ENCODE results near the gene STX10. TPM values are rescaled to one million over a fixed set of nuclear protein-coding genes. Genes with fewer than 3 reads are reported as not detected.
A peak's percentile ranks its signal among the peaks of the same experiment; 100 is the strongest.

The STX10 gene
- total and polyA plus RNA-seq, 2 of the 4 experiments (the other 2 are of a cell fraction) = 64.9 to 82.0 TPM

DNA sequence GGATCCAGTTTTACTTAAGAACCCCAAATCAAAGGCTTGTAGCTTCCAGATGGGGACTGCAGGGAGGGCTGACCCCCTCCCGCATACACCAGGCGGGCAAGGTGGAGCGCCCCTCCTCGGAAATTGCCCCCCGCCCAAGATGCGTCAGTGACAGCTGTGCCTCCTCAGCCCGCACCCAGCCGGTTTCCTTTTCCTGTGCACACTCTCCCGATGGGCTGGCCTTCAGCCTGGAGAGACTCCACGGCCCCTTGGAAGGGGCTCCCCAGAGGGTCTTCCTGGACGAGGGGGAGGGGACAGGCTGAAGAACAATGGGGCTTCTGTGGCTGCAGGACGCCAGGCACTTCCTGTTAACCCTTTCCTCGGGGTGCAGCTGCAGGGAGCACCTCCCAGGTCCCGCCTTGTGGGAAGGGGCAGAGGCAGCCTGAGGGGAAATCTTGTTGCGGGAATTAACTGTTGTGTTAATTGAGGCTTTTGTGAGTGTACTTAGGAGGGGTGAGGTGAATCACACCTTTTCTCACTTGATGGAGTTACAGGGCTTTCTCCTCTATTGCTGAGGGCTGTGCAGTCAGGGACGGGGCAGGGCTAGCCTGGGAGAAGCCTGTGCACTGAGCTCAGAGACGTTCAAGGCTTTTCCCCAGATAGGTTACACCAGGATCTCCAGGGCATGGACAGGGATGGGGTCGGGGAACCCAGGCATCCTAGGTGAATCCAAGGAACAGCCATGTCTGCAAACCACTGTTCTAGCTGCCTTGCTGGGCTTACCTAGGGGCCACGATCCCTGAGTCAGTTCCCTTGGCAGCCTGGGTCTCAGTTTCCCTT lies 14.4 kb upstream of the STX10 start:
- Histone ChIP-seq H2BK15ac (ENCODE audit: low read depth, low read length) (peak overlapping the region; percentile 99), H3K23ac (ENCODE audit: low read depth, low read length) (peak overlapping the region; percentile 98), H3K36me3 (ENCODE audit: control insufficient read depth, insufficient read depth, low read length) (no peaks in the 10 kb centered on the region), H3K9ac (ENCODE audit: low read depth, low read length) (peak overlapping the region; percentile 34), H4K8ac (ENCODE audit: low read depth in 2 of 2, low read length in 2 of 2) (peak overlapping the region; percentile 93 to 96), H3K79me1 (ENCODE audit: low read depth in 1 of 2, low read length in 2 of 2) (peaks cover 0 to 49% of the 10 kb centered on the region in 2 experiments; a peak in 2 of 4 replicates), H3K4ac (ENCODE audit: low read depth, low read length) (peak overlapping the region; percentile 99), H3K18ac (ENCODE audit: low read depth, low read length) (peak overlapping the region; percentile 70), H4K5ac (ENCODE audit: low read depth, low read length) (peak overlapping the region; percentile 67), H2AK9ac (replicated peaks; ENCODE audit: low read depth, low read length, poor library complexity) (peak overlapping the region; percentile 97), H3K9me3 (ENCODE audit: control insufficient read depth, insufficient read depth, low read length) (no peaks in the 10 kb centered on the region), H2AFZ (replicated peaks; ENCODE audit: low read length, poor library complexity) (peak overlapping the region; percentile 89), H2BK120ac (ENCODE audit: low read depth, low read length) (peak overlapping the region; percentile 99), H2BK5ac (ENCODE audit: low read depth, low read length, poor library complexity, severe bottlenecking) (peak overlapping the region; percentile 96), H3K27ac (ENCODE audit: insufficient read depth, low read length) (peak overlapping the region; percentile 98), H3K4me1 (ENCODE audit: control insufficient read depth, insufficient read depth, low read length) (peaks cover 28% of the 10 kb centered on the region), H2AK5ac (ENCODE audit: low read depth, low read length) (peak overlapping the region; percentile 94), H3K27me3 (ENCODE audit: control insufficient read depth, insufficient read depth, low read length) (no peaks in the 10 kb centered on the region), H3K56ac (ENCODE audit: extremely low read depth, insufficient read depth, low read length) (peak overlapping the region; percentile 93), H3K4me2 (ENCODE audit: low read depth, low read length) (peak overlapping the region; percentile 50), H4K20me1 (ENCODE audit: insufficient read depth, low read length) (no peaks in the 10 kb centered on the region), H3K9me1 (ENCODE audit: insufficient read depth, low read length) (peaks cover 3% of the 10 kb centered on the region; the same call in 1 of the 2 replicates), H2BK20ac (ENCODE audit: low read depth, low read length) (peak overlapping the region; percentile 96), H3K14ac (replicated peaks; ENCODE audit: low read depth, low read length) (peak overlapping the region; percentile 97), H3K4me3 (ENCODE audit: insufficient read depth, low read depth, low read length) (no peak overlapping the region), H4K91ac (ENCODE audit: insufficient read depth, low read depth, low read length) (peak overlapping the region; percentile 93)
- CTCF ChIA-PET = interaction anchor here (0.9 kb wide), 1 partner anchor 98 kb away, joined by 3 read pairs; no protein-coding TSS in a partner anchor
- DNase-seq = peak; percentile 61
- POLR2A ChIA-PET (ENCODE audit: unreplicated experiment) = interaction anchor here (0.5 to 0.9 kb wide), 3 partner anchors 12 to 182 kb away, joined by 3 to 4 read pairs (median 3); no protein-coding TSS in a partner anchor
- in situ Hi-C loops (cut with MboI; ENCODE audit: low sequenced_read_pairs) = no loop called here
- WGBS, 2 experiments (ENCODE audit: extremely low coverage in 2 of 2, insufficient read length in 1 of 2) = 49% methylated on average over 3 of the region's 19 CpGs; no CpG with 5 or more reads in 1 of the 2 experiments
- ATAC-seq (ENCODE audit: low read depth) = peak; percentile 3
- intact Hi-C loops (cut with micrococcal nuclease) = loop anchor here (5.0 kb wide), 1 partner anchor 43 kb away; no protein-coding TSS in a partner anchor
- dilution Hi-C loops (cut with HindIII; ENCODE audit: low sequenced_read_pairs, unreplicated experiment) = no loop called here
- no TSS peak for BruUV-seq (replicated peaks)
- TF ChIP-seq MAZ (IDR thresholded peaks at IDR 0.05; ENCODE audit: borderline replicate concordance, low read depth, low read length) = peak; percentile 88; the same call in 1 of the 2 replicates
- no peak for TF ChIP-seq POLR2A (IDR thresholded peaks at IDR 0.05; ENCODE audit: low read depth, low read length)

All from IMR-90 (cell line).